ENCODE results near the gene CAPN10. TPM values are rescaled to one million over a fixed set of nuclear protein-coding genes. Genes with fewer than 3 reads are reported as not detected.

Gene CAPN10
- total RNA-seq, 1 donor from 2014 or later = 47.8 TPM

- peaks cover 12% of the 10 kb centered on the region for H3K9me3 Mint-ChIP-seq (ENCODE audit: unreplicated experiment)
- H3K4me1 Mint-ChIP-seq (ENCODE audit: unreplicated experiment) = no peaks in the 10 kb centered on the region
- no peak overlapping the region for H3K27ac Mint-ChIP-seq (ENCODE audit: unreplicated experiment)
- H3K27me3 Mint-ChIP-seq (ENCODE audit: unreplicated experiment) = peaks cover 7% of the 10 kb centered on the region
- DNase-seq (ENCODE audit: low spot score) = no peak
- H3K36me3 Mint-ChIP-seq (ENCODE audit: low read depth, unreplicated experiment) = peaks cover 7% of the 10 kb centered on the region
- no peak overlapping the region for H3K4me3 Mint-ChIP-seq (ENCODE audit: unreplicated experiment)
- no peak for TF ChIP-seq CTCF (IDR thresholded peaks at IDR 0.05; ENCODE audit: unreplicated experiment)
Observed at GRCh38 chr2:240629619-240629967, 43.1 kb downstream of the CAPN10 start.

- peaks cover 12% of the 10 kb centered on the region for H3K9me3 Mint-ChIP-seq (ENCODE audit: unreplicated experiment)
- no peak overlapping the region for H3K27ac Mint-ChIP-seq (ENCODE audit: unreplicated experiment)
- peaks cover 7% of the 10 kb centered on the region for H3K36me3 Mint-ChIP-seq (ENCODE audit: low read depth, unreplicated experiment)
- no peak overlapping the region for H3K4me3 Mint-ChIP-seq (ENCODE audit: unreplicated experiment)
- no peak for DNase-seq (ENCODE audit: low spot score)
- peaks cover 9% of the 10 kb centered on the region for H3K27me3 Mint-ChIP-seq (ENCODE audit: unreplicated experiment)
- no peaks in the 10 kb centered on the region for H3K4me1 Mint-ChIP-seq (ENCODE audit: unreplicated experiment)
- no peak for TF ChIP-seq CTCF (IDR thresholded peaks at IDR 0.05; ENCODE audit: unreplicated experiment)
Observed at GRCh38 chr2:240629968-240630770, 43.6 kb downstream of the CAPN10 start.

GRCh38 chr2:240630771-240631547 lies 44.4 kb downstream of the CAPN10 start:
- no peak overlapping the region for H3K4me3 Mint-ChIP-seq (ENCODE audit: unreplicated experiment)
- TF ChIP-seq CTCF (IDR thresholded peaks at IDR 0.05; ENCODE audit: unreplicated experiment) = no peak
- no peak overlapping the region for H3K27ac Mint-ChIP-seq (ENCODE audit: unreplicated experiment)
- peaks cover 12% of the 10 kb centered on the region for H3K9me3 Mint-ChIP-seq (ENCODE audit: unreplicated experiment)
- DNase-seq (ENCODE audit: low spot score) = no peak
- H3K27me3 Mint-ChIP-seq (ENCODE audit: unreplicated experiment) = peaks cover 10% of the 10 kb centered on the region
- H3K4me1 Mint-ChIP-seq (ENCODE audit: unreplicated experiment) = no peaks in the 10 kb centered on the region
- peaks cover 7% of the 10 kb centered on the region for H3K36me3 Mint-ChIP-seq (ENCODE audit: low read depth, unreplicated experiment)

- H3K27me3 Mint-ChIP-seq (ENCODE audit: unreplicated experiment) = peaks cover 10% of the 10 kb centered on the region
- no peaks in the 10 kb centered on the region for H3K4me1 Mint-ChIP-seq (ENCODE audit: unreplicated experiment)
- peaks cover 12% of the 10 kb centered on the region for H3K9me3 Mint-ChIP-seq (ENCODE audit: unreplicated experiment)
- no peak for TF ChIP-seq CTCF (IDR thresholded peaks at IDR 0.05; ENCODE audit: unreplicated experiment)
- H3K36me3 Mint-ChIP-seq (ENCODE audit: low read depth, unreplicated experiment) = peaks cover 7% of the 10 kb centered on the region
- H3K4me3 Mint-ChIP-seq (ENCODE audit: unreplicated experiment) = no peak overlapping the region
- H3K27ac Mint-ChIP-seq (ENCODE audit: unreplicated experiment) = no peak overlapping the region
- DNase-seq (ENCODE audit: low spot score) = no peak
Observed at GRCh38 chr2:240631548-240632305, 45.2 kb downstream of the CAPN10 start.
